IMR-90 (cell line): Measurements from ENCODE around the gene TAS1R1. TPM values are rescaled to one million over a fixed set of nuclear protein-coding genes. Genes with fewer than 3 reads are reported as not detected.

ENCODE experiments used
- ATAC-seq: fragments of 200-7000 bp; cut with Tn5 transposase; 2 replicates; pipeline ENCODE4 v1.9.1; 2020; ENCODE audit warnings: low read depth, mild to moderate bottlenecking, moderate library complexity
- BruUV-seq: library from RNA; stranded (reverse); fragments of 400-500 nt; replicated peaks from 2 replicates; lab custom pipeline; 2021; lab: Mats Ljungman, UMichigan
- CTCF ChIA-PET: fragments of 300-600 bp; formaldehyde crosslinking; extraction: SDS; loops from one replicate; lab custom pipeline; 2021; ENCODE audit warnings: antibody characterized with exemption; lab: Yijun Ruan, JAX
- POLR2A ChIA-PET: fragments of 300-600 bp; sonication (Branson Sonifier 250); formaldehyde crosslinking; loops from one replicate; lab custom pipeline; 2022; ENCODE audit warnings: antibody characterized with exemption; ENCODE audit not compliant: unreplicated experiment; lab: Charles Lee
- DNase-seq: peaks from one replicate; pipeline ENCODE4 v3.0.0; 2013
- H2AFZ ChIP-seq: replicated peaks from 2 replicates; pipeline ENCODE3; 2013; ENCODE audit warnings: low read length, mild to moderate bottlenecking; ENCODE audit not compliant: poor library complexity
- H2AK5ac ChIP-seq: 2 replicates; pipeline ENCODE4 v1.6.1; 2013; ENCODE audit warnings: low read depth, low read length, inconsistent platforms
- H2AK9ac ChIP-seq: replicated peaks from 2 replicates; pipeline ENCODE3; 2013; ENCODE audit warnings: mild to moderate bottlenecking, low read depth, low read length, moderate library complexity; ENCODE audit not compliant: poor library complexity
- H2BK120ac ChIP-seq: 2 replicates; pipeline ENCODE4 v1.6.1; 2013; ENCODE audit warnings: low read depth, low read length, inconsistent platforms
- H2BK15ac ChIP-seq: 3 replicates; pipeline ENCODE4 v1.6.1; 2013; ENCODE audit warnings: low read depth, low read length, inconsistent platforms
- H2BK20ac ChIP-seq: 2 replicates; pipeline ENCODE4 v1.6.1; 2013; ENCODE audit warnings: low read depth, mild to moderate bottlenecking, inconsistent platforms, low read length, moderate library complexity
- H2BK5ac ChIP-seq: 2 replicates; pipeline ENCODE4 v1.6.1; 2013; ENCODE audit warnings: mild to moderate bottlenecking, low read depth, low read length, inconsistent platforms; ENCODE audit not compliant: poor library complexity, severe bottlenecking
- H3K14ac ChIP-seq: replicated peaks from 2 replicates; pipeline ENCODE4 v1.6.1; 2013; ENCODE audit warnings: low read depth, low read length, inconsistent platforms
- H3K18ac ChIP-seq: 2 replicates; pipeline ENCODE4 v1.6.1; 2013; ENCODE audit warnings: low read depth, low read length, control low read depth
- H3K23ac ChIP-seq: 2 replicates; pipeline ENCODE4 v1.6.1; 2013; ENCODE audit warnings: low read depth, low read length, inconsistent platforms
- H3K27ac ChIP-seq: 2 replicates; pipeline ENCODE4 v1.5.1; 2013; ENCODE audit warnings: mild to moderate bottlenecking, control low read depth, low read length; ENCODE audit not compliant: insufficient read depth
- H3K27me3 ChIP-seq: 2 replicates; pipeline ENCODE4 v1.6.1; 2013; ENCODE audit warnings: low read length; ENCODE audit not compliant: control insufficient read depth, insufficient read depth
- H3K36me3 ChIP-seq: 2 replicates; pipeline ENCODE4 v1.6.1; 2013; ENCODE audit warnings: low read length, mixed read lengths; ENCODE audit not compliant: control insufficient read depth, insufficient read depth
- H3K4ac ChIP-seq: 2 replicates; pipeline ENCODE4 v1.6.1; 2013; ENCODE audit warnings: low read depth, low read length, inconsistent platforms
- H3K4me1 ChIP-seq: 2 replicates; pipeline ENCODE4 v1.6.1; 2013; ENCODE audit warnings: low read length, mixed read lengths; ENCODE audit not compliant: control insufficient read depth, insufficient read depth
- H3K4me2 ChIP-seq: 2 replicates; pipeline ENCODE4 v1.6.1; 2013; ENCODE audit warnings: low read depth, mild to moderate bottlenecking, control low read depth, low read length, moderate library complexity
- H3K4me3 ChIP-seq: 2 replicates; pipeline ENCODE4 v1.5.1; 2013; ENCODE audit warnings: low read depth, mild to moderate bottlenecking, control low read depth, low read length, moderate library complexity; ENCODE audit not compliant: insufficient read depth
- H3K56ac ChIP-seq: 2 replicates; pipeline ENCODE4 v1.6.1; 2013; ENCODE audit warnings: low read length, inconsistent platforms; ENCODE audit not compliant: insufficient read depth; ENCODE audit errors: extremely low read depth
- H3K79me1 ChIP-seq, 2 experiments: 2 replicates each; pipeline ENCODE4 v1.6.1; 2013; ENCODE audit warnings: low read length in 2 of 2, inconsistent platforms in 1 of 2, low read depth in 1 of 2
- H3K9ac ChIP-seq: 2 replicates; pipeline ENCODE4 v1.6.1; 2013; ENCODE audit warnings: low read depth, low read length, control low read depth
- H3K9me1 ChIP-seq: 2 replicates; pipeline ENCODE4 v1.6.1; 2013; ENCODE audit warnings: low read length, inconsistent platforms; ENCODE audit not compliant: insufficient read depth
- H3K9me3 ChIP-seq: 2 replicates; pipeline ENCODE4 v1.6.1; 2013; ENCODE audit warnings: low read length; ENCODE audit not compliant: control insufficient read depth, insufficient read depth
- H4K20me1 ChIP-seq: 2 replicates; pipeline ENCODE4 v1.6.1; 2013; ENCODE audit warnings: low read length, inconsistent platforms; ENCODE audit not compliant: insufficient read depth
- H4K5ac ChIP-seq: 2 replicates; pipeline ENCODE4 v1.6.1; 2013; ENCODE audit warnings: mild to moderate bottlenecking, low read depth, low read length, control low read depth
- H4K8ac ChIP-seq, 2 experiments: 2 replicates each; pipeline ENCODE4 v1.6.1; 2013; ENCODE audit warnings: low read depth in 2 of 2, low read length in 2 of 2, control low read depth in 1 of 2, inconsistent platforms in 1 of 2
- H4K91ac ChIP-seq: 2 replicates; pipeline ENCODE4 v1.6.1; 2013; ENCODE audit warnings: low read depth, low read length, inconsistent platforms; ENCODE audit not compliant: insufficient read depth
- BHLHE40 ChIP-seq: fragments of 150-350 bp; IDR thresholded peaks from 2 replicates; pipeline ENCODE4 v1.6.1; 2016; ENCODE audit warnings: mild to moderate bottlenecking, low read depth, low read length
- CEBPB ChIP-seq: IDR thresholded peaks from 2 replicates; pipeline ENCODE4 v1.6.1; 2012; ENCODE audit warnings: low read depth, low read length, improper control_type of control experiment
- CHD1 ChIP-seq: IDR thresholded peaks from 2 replicates; pipeline ENCODE4 v1.6.1; 2012; ENCODE audit warnings: low read depth, low read length, improper control_type of control experiment
- MAFK ChIP-seq: IDR thresholded peaks from 2 replicates; pipeline ENCODE4 v1.6.1; 2012; ENCODE audit warnings: low read depth, low read length, improper control_type of control experiment
- MAZ ChIP-seq: IDR thresholded peaks from 2 replicates; pipeline ENCODE4 v1.6.1; 2012; ENCODE audit warnings: low read depth, mild to moderate bottlenecking, low read length, improper control_type of control experiment, moderate library complexity, borderline replicate concordance
- MXI1 ChIP-seq: IDR thresholded peaks from 2 replicates; pipeline ENCODE4 v1.6.1; 2012; ENCODE audit warnings: low read depth, mild to moderate bottlenecking, low read length, moderate library complexity, borderline replicate concordance
- NFE2L2 ChIP-seq: fragments of 150-350 bp; IDR thresholded peaks from 2 replicates; pipeline ENCODE4 v1.6.1; 2016; ENCODE audit warnings: low read depth, mild to moderate bottlenecking, low read length
- POLR2A ChIP-seq: IDR thresholded peaks from 2 replicates; pipeline ENCODE4 v1.6.1; 2012; ENCODE audit warnings: mild to moderate bottlenecking, low read depth, low read length
- RAD21 ChIP-seq: IDR thresholded peaks from 2 replicates; pipeline ENCODE4 v1.6.1; 2012; ENCODE audit warnings: low read length, improper control_type of control experiment
- RFX5 ChIP-seq: IDR thresholded peaks from 2 replicates; pipeline ENCODE4 v1.8.0; 2012; ENCODE audit warnings: low read depth, mild to moderate bottlenecking, low read length, moderate library complexity
- SMC3 ChIP-seq: fragments of 150-350 bp; IDR thresholded peaks from 2 replicates; pipeline ENCODE4 v1.6.1; 2016; ENCODE audit warnings: low read depth, mild to moderate bottlenecking, antibody characterized with exemption, low read length, moderate library complexity
- USF2 ChIP-seq: fragments of 150-350 bp; IDR thresholded peaks from 2 replicates; pipeline ENCODE4 v1.6.1; 2017; ENCODE audit warnings: mild to moderate bottlenecking, antibody characterized with exemption, low read length, low read depth
- WGBS, 2 experiments: methylation state at CpG; one replicate each; pipeline versions ENCODE4 v1.1.5 to v1.1.7; 2013; ENCODE audit warnings: missing lambda C conversion rate in 2 of 2; ENCODE audit not compliant: insufficient read length in 1 of 2; ENCODE audit errors: extremely low coverage in 2 of 2; 5-methylcytosine and 5-hydroxymethylcytosine counted together
- dilution Hi-C: fragments of 300-500 bp; cut with HindIII; formaldehyde crosslinking; loops from one replicate; pipeline ENCODE4 v1.14.3; 2018; ENCODE audit warnings: low sequenced_read_pairs; ENCODE audit not compliant: unreplicated experiment
- in situ Hi-C: fragments of 300-500 bp; cut with MboI; formaldehyde crosslinking; loops from 3 replicates; pipeline ENCODE4 v1.14.3; 2019; ENCODE audit warnings: low sequenced_read_pairs, inconsistent platforms, mixed read lengths
- intact Hi-C: fragments of 100-400 bp; cut with micrococcal nuclease; formaldehyde crosslinking; loops from 2 replicates; pipeline ENCODE4 v1.10.0; 2022
- polyA plus RNA-seq, 3 experiments: library from polyadenylated mRNA; depleted of rRNA; stranded (reverse); fragments of >200 nt; gene quantifications; 2 replicates each; pipeline ENCODE4 v1.2.3, GENCODE V29; 2012; ENCODE audit warnings: low replicate concordance in 1 of 3
- total RNA-seq: library from RNA; depleted of rRNA; stranded (reverse); fragments of >200 nt; gene quantifications from 2 replicates; pipeline ENCODE4 v1.2.3, GENCODE V29; 2012
- TF ChIP-seq, protein P1 (sequence below): fragments of 150-350 bp; IDR thresholded peaks from 2 replicates; pipeline ENCODE4 v1.6.1; 2016; ENCODE audit warnings: low read depth, mild to moderate bottlenecking, low read length, moderate library complexity, borderline replicate concordance
- TF ChIP-seq, protein P2 (sequence below): conservative IDR thresholded peaks from 2 replicates; pipeline ENCODE4 v1.5.1; 2012; ENCODE audit warnings: mild to moderate bottlenecking, low read depth, low read length, improper control_type of control experiment

The TAS1R1 gene
- total and polyA plus RNA-seq, 2 of the 4 experiments (the other 2 are of a cell fraction): 0.05 TPM; not detected in 1

DNA sequence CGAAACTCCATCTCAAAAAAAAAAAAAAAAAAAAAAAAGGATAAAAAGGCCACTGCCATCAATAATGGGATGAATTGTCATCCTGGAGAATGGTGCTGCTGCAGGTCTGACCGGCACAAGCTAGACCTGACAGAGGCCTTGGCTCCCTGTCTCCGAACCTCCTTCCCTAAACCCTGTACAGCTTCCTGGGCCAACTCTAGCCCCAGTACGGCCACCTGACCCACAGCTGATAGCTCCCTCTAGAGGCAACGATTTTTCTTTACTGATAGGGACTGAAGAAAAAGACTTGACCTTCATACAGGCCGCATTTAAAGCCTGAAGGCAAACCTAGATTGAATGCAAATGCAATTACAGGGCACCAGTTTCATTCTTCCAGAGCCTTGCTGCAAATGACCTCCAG, 31.5 kb upstream of the TAS1R1 start:
- Histone ChIP-seq H3K4ac (no peak overlapping the region), H3K18ac (no peak overlapping the region), H2AK9ac (no peak overlapping the region), H2AK5ac (no peak overlapping the region), H2AFZ (no peak overlapping the region), H2BK15ac (no peak overlapping the region), H3K4me2 (no peak overlapping the region), H3K14ac (no peak overlapping the region), H3K9ac (no peak overlapping the region), H3K56ac (no peak overlapping the region), H4K91ac (no peak overlapping the region), H4K5ac (no peak overlapping the region), H2BK120ac (no peak overlapping the region), H3K4me3 (no peak overlapping the region), H3K23ac (no peak overlapping the region), H3K9me3 (no peaks in the 10 kb centered on the region), H3K79me1 (no peaks in the 10 kb centered on the region; a peak in 1 of 4 replicates), H3K27ac (no peak overlapping the region), H3K9me1 (no peaks in the 10 kb centered on the region; the same call in 1 of the 2 replicates), H3K36me3 (peaks cover 25% of the 10 kb centered on the region), H4K20me1 (no peaks in the 10 kb centered on the region), H3K27me3 (no peaks in the 10 kb centered on the region), H4K8ac (no peak overlapping the region), H2BK20ac (no peak overlapping the region), H2BK5ac (no peak overlapping the region), H3K4me1 (peaks cover 5% of the 10 kb centered on the region; the same call in 1 of the 2 replicates)
- TF ChIP-seq MAZ (no peak), SMC3 (peak; percentile 38), NFE2L2 (no peak), BHLHE40 (no peak), POLR2A (no peak), RFX5 (no peak), CEBPB (no peak), CHD1 (no peak), RAD21 (peak; percentile 64), MXI1 (no peak), MAFK (no peak), USF2 (peak; percentile 66)
- TF ChIP-seq, protein P1, sequence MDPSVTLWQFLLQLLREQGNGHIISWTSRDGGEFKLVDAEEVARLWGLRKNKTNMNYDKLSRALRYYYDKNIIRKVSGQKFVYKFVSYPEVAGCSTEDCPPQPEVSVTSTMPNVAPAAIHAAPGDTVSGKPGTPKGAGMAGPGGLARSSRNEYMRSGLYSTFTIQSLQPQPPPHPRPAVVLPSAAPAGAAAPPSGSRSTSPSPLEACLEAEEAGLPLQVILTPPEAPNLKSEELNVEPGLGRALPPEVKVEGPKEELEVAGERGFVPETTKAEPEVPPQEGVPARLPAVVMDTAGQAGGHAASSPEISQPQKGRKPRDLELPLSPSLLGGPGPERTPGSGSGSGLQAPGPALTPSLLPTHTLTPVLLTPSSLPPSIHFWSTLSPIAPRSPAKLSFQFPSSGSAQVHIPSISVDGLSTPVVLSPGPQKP: no peak
- TF ChIP-seq, protein P2, sequence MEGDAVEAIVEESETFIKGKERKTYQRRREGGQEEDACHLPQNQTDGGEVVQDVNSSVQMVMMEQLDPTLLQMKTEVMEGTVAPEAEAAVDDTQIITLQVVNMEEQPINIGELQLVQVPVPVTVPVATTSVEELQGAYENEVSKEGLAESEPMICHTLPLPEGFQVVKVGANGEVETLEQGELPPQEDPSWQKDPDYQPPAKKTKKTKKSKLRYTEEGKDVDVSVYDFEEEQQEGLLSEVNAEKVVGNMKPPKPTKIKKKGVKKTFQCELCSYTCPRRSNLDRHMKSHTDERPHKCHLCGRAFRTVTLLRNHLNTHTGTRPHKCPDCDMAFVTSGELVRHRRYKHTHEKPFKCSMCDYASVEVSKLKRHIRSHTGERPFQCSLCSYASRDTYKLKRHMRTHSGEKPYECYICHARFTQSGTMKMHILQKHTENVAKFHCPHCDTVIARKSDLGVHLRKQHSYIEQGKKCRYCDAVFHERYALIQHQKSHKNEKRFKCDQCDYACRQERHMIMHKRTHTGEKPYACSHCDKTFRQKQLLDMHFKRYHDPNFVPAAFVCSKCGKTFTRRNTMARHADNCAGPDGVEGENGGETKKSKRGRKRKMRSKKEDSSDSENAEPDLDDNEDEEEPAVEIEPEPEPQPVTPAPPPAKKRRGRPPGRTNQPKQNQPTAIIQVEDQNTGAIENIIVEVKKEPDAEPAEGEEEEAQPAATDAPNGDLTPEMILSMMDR: peak; percentile 60
- CTCF ChIA-PET: interaction anchor here (0.7 to 1.4 kb wide), 5 partner anchors 11 to 266 kb away, joined by 3 to 7 read pairs (median 6); partner anchors contain the start of genes NOL9 and TAS1R1
- no TSS peak for BruUV-seq
- in situ Hi-C loops (no loop called here), dilution Hi-C loops (no loop called here), intact Hi-C loops (loop anchor here (1.0 kb wide), 1 partner anchor 37 kb away; no protein-coding TSS in a partner anchor)
- ATAC-seq: peak; percentile 38; the same call in 1 of the 2 replicates
- POLR2A ChIA-PET: interaction anchor here (0.6 kb wide), 1 partner anchor 692 kb away, joined by 4 read pairs; no protein-coding TSS in a partner anchor
- DNase-seq: peak; percentile 37
- no CpG with 5 or more reads among the region's 6 CpGs for WGBS, 2 experiments
